Measurements from ENCODE around the gene TERT. TPM values are rescaled to one million over a fixed set of nuclear protein-coding genes. Genes with fewer than 3 reads are reported as not detected.

The TERT gene
- total RNA-seq, 1 donor from 2014 or later = 2.9 TPM

GRCh38 chr5:1322036-1322900 is 27.4 kb upstream of the TERT start:
- TF ChIP-seq, protein P1, sequence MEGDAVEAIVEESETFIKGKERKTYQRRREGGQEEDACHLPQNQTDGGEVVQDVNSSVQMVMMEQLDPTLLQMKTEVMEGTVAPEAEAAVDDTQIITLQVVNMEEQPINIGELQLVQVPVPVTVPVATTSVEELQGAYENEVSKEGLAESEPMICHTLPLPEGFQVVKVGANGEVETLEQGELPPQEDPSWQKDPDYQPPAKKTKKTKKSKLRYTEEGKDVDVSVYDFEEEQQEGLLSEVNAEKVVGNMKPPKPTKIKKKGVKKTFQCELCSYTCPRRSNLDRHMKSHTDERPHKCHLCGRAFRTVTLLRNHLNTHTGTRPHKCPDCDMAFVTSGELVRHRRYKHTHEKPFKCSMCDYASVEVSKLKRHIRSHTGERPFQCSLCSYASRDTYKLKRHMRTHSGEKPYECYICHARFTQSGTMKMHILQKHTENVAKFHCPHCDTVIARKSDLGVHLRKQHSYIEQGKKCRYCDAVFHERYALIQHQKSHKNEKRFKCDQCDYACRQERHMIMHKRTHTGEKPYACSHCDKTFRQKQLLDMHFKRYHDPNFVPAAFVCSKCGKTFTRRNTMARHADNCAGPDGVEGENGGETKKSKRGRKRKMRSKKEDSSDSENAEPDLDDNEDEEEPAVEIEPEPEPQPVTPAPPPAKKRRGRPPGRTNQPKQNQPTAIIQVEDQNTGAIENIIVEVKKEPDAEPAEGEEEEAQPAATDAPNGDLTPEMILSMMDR (IDR thresholded peaks at IDR 0.05; ENCODE audit: partially characterized antibody, unreplicated experiment) = no peak
- Mint-ChIP-seq H3K27ac (ENCODE audit: unreplicated experiment) (no peak overlapping the region), H3K4me3 (ENCODE audit: unreplicated experiment) (no peak overlapping the region), H3K36me3 (ENCODE audit: unreplicated experiment) (peaks cover 9% of the 10 kb centered on the region), H3K27me3 (ENCODE audit: unreplicated experiment) (peaks cover 5% of the 10 kb centered on the region), H3K4me1 (ENCODE audit: low read depth, unreplicated experiment) (peaks cover 3% of the 10 kb centered on the region), H3K9me3 (ENCODE audit: unreplicated experiment) (peaks cover 4% of the 10 kb centered on the region)
- no peak for DNase-seq

DNA sequence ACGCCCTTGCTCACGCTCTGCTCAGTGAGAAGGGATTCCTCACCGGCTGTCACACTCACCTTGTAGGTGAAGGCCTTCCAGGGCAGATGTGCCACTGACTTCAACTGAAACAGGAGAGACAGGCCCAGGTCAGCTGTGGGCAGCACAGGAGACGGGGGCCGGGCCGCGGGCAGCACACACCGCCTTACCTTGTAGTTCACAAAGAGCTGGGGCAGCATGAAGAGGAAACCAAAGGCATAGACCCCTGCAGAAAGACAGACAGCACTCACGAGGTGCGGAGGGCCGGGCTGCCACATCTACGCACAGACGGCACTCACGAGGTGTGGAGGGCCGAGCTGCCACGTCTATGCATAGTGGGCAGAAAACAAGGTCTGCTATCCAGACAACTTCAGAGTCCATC is 26.7 kb upstream of the TERT start:
- H3K4me3 Mint-ChIP-seq (ENCODE audit: unreplicated experiment) = no peak overlapping the region
- no peak overlapping the region for H3K27ac Mint-ChIP-seq (ENCODE audit: unreplicated experiment)
- no peak for DNase-seq
- H3K4me1 Mint-ChIP-seq (ENCODE audit: low read depth, unreplicated experiment) = peaks cover 6% of the 10 kb centered on the region
- peaks cover 5% of the 10 kb centered on the region for H3K27me3 Mint-ChIP-seq (ENCODE audit: unreplicated experiment)
- H3K9me3 Mint-ChIP-seq (ENCODE audit: unreplicated experiment) = peaks cover 6% of the 10 kb centered on the region
- TF ChIP-seq, protein P1 (IDR thresholded peaks at IDR 0.05; ENCODE audit: partially characterized antibody, unreplicated experiment) = no peak
- peaks cover 9% of the 10 kb centered on the region for H3K36me3 Mint-ChIP-seq (ENCODE audit: unreplicated experiment)

- DNase-seq = no peak
- TF ChIP-seq, protein P1 (IDR thresholded peaks at IDR 0.05; ENCODE audit: partially characterized antibody, unreplicated experiment) = no peak
- Mint-ChIP-seq H3K9me3 (ENCODE audit: unreplicated experiment) (peaks cover 7% of the 10 kb centered on the region), H3K4me1 (ENCODE audit: low read depth, unreplicated experiment) (peaks cover 11% of the 10 kb centered on the region), H3K36me3 (ENCODE audit: unreplicated experiment) (peaks cover 3% of the 10 kb centered on the region), H3K27ac (ENCODE audit: unreplicated experiment) (no peak overlapping the region), H3K4me3 (ENCODE audit: unreplicated experiment) (no peak overlapping the region), H3K27me3 (ENCODE audit: unreplicated experiment) (peaks cover 7% of the 10 kb centered on the region)
Observed at GRCh38 chr5:1320436-1321344, 25.8 kb upstream of the TERT start.

- Mint-ChIP-seq H3K9me3 (ENCODE audit: unreplicated experiment) (peaks cover 7% of the 10 kb centered on the region), H3K27ac (ENCODE audit: unreplicated experiment) (no peak overlapping the region), H3K4me3 (ENCODE audit: unreplicated experiment) (no peak overlapping the region), H3K4me1 (ENCODE audit: low read depth, unreplicated experiment) (peaks cover 13% of the 10 kb centered on the region), H3K27me3 (ENCODE audit: unreplicated experiment) (peaks cover 6% of the 10 kb centered on the region), H3K36me3 (ENCODE audit: unreplicated experiment) (peaks cover 3% of the 10 kb centered on the region)
- no peak for DNase-seq
- TF ChIP-seq, protein P1 (IDR thresholded peaks at IDR 0.05; ENCODE audit: partially characterized antibody, unreplicated experiment) = peak; percentile 17
Observed at GRCh38 chr5:1319436-1320256, 24.8 kb upstream of the TERT start.

All from glutamatergic neuron (in vitro differentiated cells).